ENCODE data around the gene PAX7.

PAX7 gene

DNA sequence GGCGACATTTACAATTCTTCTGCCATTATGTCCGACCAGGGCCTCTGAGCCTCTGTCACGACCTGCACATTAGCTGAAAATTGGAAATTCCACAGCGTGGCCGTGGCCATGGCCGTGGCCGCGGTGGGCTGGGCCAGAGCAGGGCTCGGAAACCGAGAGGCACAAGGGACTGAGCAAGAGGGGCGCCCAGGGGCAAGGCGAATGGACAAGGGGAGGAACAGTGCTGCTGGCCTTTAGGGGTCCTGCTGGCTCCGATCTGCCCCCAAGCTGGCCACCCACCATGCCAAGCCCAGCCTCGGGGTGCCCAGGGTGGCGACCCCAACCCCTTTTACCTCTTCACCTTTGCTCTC, 153.8 kb downstream of the PAX7 start:
- peaks cover 0 to 36% of the 10 kb centered on the region in 2 donors for H3K27me3 ChIP-seq
- DNase-seq: no peak
- intact Hi-C loops (cut with DNase I; ENCODE audit: low total_unique reads): no loop called here
- H3K4me3 ChIP-seq: no peak overlapping the region
- no peak for TF ChIP-seq CTCF (IDR thresholded peaks at IDR 0.05)
- H3K27ac ChIP-seq: no peak overlapping the region
- no peaks in the 10 kb centered on the region for H3K4me1 ChIP-seq
- no peaks in the 10 kb centered on the region for H3K9me3 ChIP-seq
- H3K36me3 ChIP-seq: no peaks in the 10 kb centered on the region

GRCh38 chr1:18786149-18786548, 155.5 kb downstream of the PAX7 start:
- Histone ChIP-seq H3K27ac (no peak overlapping the region), H3K4me3 (no peak overlapping the region), H3K27me3 (peaks cover 0 to 34% of the 10 kb centered on the region in 2 donors), H3K4me1 (no peaks in the 10 kb centered on the region), H3K36me3 (no peaks in the 10 kb centered on the region), H3K9me3 (no peaks in the 10 kb centered on the region)
- no peak for TF ChIP-seq CTCF (IDR thresholded peaks at IDR 0.05)
- intact Hi-C loops (cut with DNase I; ENCODE audit: low total_unique reads): no loop called here
- no peak for DNase-seq

DNA sequence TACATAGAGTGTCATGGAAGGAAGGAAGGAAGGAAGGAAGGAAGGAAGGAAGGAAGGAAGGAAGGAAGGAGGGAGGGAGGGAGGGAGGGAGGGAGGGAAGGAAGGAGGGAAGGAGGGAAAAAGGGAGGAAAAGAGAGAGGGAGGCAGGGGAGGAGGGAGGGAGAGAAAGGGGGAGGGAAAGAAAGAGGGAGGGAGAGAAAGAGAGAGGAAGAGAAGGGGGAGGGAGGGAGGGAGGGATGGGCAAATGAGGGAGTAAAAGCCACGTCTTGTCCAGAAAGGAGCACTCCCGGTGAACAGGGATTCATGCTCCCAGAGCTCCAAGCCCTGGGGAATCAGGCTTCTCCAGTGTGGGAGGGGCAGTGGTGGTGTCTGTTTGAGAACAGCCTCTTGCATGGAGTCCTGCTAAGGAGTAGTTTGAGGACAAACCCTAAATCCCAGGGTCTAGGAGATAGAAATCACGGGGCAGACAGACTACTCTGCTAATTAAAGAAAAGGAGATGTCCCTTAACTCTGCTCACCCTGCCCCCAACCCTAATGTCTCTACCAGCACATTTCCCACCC, 157.3 kb downstream of the PAX7 start:
- TF ChIP-seq CTCF (IDR thresholded peaks at IDR 0.05): no peak
- H3K36me3 ChIP-seq: no peaks in the 10 kb centered on the region
- no peak overlapping the region for H3K27ac ChIP-seq
- H3K9me3 ChIP-seq: peaks cover 0 to 10% (median 8%) of the 10 kb centered on the region in 3 donors
- no peaks in the 10 kb centered on the region for H3K4me1 ChIP-seq
- intact Hi-C loops (cut with DNase I; ENCODE audit: low total_unique reads): no loop called here
- no peak for DNase-seq
- peaks cover 0 to 52% of the 10 kb centered on the region in 2 donors for H3K27me3 ChIP-seq
- no peak overlapping the region for H3K4me3 ChIP-seq

GRCh38 chr1:18789246-18789645, 158.6 kb downstream of the PAX7 start:
- H3K36me3 ChIP-seq: no peaks in the 10 kb centered on the region
- DNase-seq: no peak
- H3K27me3 ChIP-seq: peaks cover 0 to 59% of the 10 kb centered on the region in 2 donors
- no peak overlapping the region for H3K27ac ChIP-seq
- no peak for TF ChIP-seq CTCF (IDR thresholded peaks at IDR 0.05)
- peaks cover 0 to 12% (median 11%) of the 10 kb centered on the region in 3 donors for H3K9me3 ChIP-seq
- intact Hi-C loops (cut with DNase I; ENCODE audit: low total_unique reads): no loop called here
- no peaks in the 10 kb centered on the region for H3K4me1 ChIP-seq
- no peak overlapping the region for H3K4me3 ChIP-seq

- intact Hi-C loops (cut with DNase I; ENCODE audit: low total_unique reads): no loop called here
- H3K27ac ChIP-seq: no peak overlapping the region
- peaks cover 0 to 12% (median 11%) of the 10 kb centered on the region in 3 donors for H3K9me3 ChIP-seq
- no peak for DNase-seq
- H3K4me3 ChIP-seq: no peak overlapping the region
- TF ChIP-seq CTCF (IDR thresholded peaks at IDR 0.05): no peak
- H3K4me1 ChIP-seq: no peaks in the 10 kb centered on the region
- H3K27me3 ChIP-seq: peaks cover 0 to 49% of the 10 kb centered on the region in 2 donors
- H3K36me3 ChIP-seq: no peaks in the 10 kb centered on the region
These were observed 162.1 kb downstream of the PAX7 start for GRCh38 chr1:18792747-18793146.

DNA sequence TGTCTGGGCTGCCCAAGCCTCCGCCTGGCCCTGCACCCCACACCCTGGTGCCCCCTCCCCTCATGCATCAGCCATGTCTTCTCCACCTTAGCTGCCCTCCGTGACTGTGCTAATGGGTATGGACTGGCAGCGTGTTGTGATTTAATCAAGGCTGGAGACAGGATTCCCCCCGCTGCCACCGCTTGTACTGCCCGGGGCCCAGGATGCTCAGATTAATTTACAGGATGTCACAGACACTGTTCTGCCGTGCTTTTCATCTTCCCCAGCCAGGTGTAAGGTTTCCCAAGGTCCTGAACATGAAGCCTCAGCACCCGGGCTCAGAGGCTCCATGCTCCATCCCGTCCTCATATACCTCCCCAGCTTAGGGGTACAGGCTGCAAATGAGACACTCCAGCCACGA, 162.5 kb downstream of the PAX7 start:
- Histone ChIP-seq H3K4me3 (no peak overlapping the region), H3K27ac (no peak overlapping the region), H3K9me3 (peaks cover 0 to 12% (median 11%) of the 10 kb centered on the region in 3 donors), H3K36me3 (no peaks in the 10 kb centered on the region), H3K27me3 (peaks cover 0 to 49% of the 10 kb centered on the region in 2 donors), H3K4me1 (no peaks in the 10 kb centered on the region)
- intact Hi-C loops (cut with DNase I; ENCODE audit: low total_unique reads): no loop called here
- TF ChIP-seq CTCF (IDR thresholded peaks at IDR 0.05): no peak
- DNase-seq: no peak
